ENCODE results near the gene UQCRHL. TPM values are rescaled to one million over a fixed set of nuclear protein-coding genes. Genes with fewer than 3 reads are reported as not detected.

Gene UQCRHL
- total and polyA plus RNA-seq, 3 experiments from 2014 or later, result 0.95 to 2.0 (median 1.7) TPM

- Mint-ChIP-seq H3K27me3 (no peaks in the 10 kb centered on the region), H3K36me3 (no peaks in the 10 kb centered on the region), H3K4me3 (no peak overlapping the region), H3K4me1 (peaks cover 7 to 15% (median 11%) of the 10 kb centered on the region in 3 donors), H3K27ac (no peak overlapping the region), H3K9me3 (no peaks in the 10 kb centered on the region)
- Histone ChIP-seq H3K27ac (ENCODE audit: low read depth, low read length) (no peak overlapping the region), H3K36me3 (ENCODE audit: insufficient read depth, low read length) (no peaks in the 10 kb centered on the region), H3K4me1 (ENCODE audit: insufficient read depth, low read length) (no peaks in the 10 kb centered on the region), H3K27me3 (ENCODE audit: insufficient read depth, low read length, poor library complexity, severe bottlenecking) (no peaks in the 10 kb centered on the region), H3K9me3 (ENCODE audit: low read length) (no peaks in the 10 kb centered on the region), H3K4me3 (ENCODE audit: low read length) (no peak overlapping the region)
- POLR2A ChIA-PET, result interaction anchor here (0.6 to 0.9 kb wide), 2 partner anchors 23 to 45 kb away, joined by 3 to 4 read pairs; no protein-coding TSS in a partner anchor
- no peak for DNase-seq
- CTCF ChIA-PET, result interaction anchor here (1.6 kb wide), 1 partner anchor 10 kb away, joined by 6 read pairs; no protein-coding TSS in a partner anchor
These were observed 18.4 kb upstream of the UQCRHL start for GRCh38 chr1:15825800-15826199.

- H3K4me1 Mint-ChIP-seq, result peaks cover 3 to 4% (median 3%) of the 10 kb centered on the region in 3 donors
- ChIA-PET CTCF (no interaction called here), POLR2A (interaction anchor here (0.6 to 0.7 kb wide), 2 partner anchors 59 to 94 kb away, joined by 5 to 6 read pairs; no protein-coding TSS in a partner anchor)
These were observed 13.0 kb upstream of the UQCRHL start for GRCh38 chr1:15820478-15820877.

GRCh38 chr1:15816674-15817073 lies 9.2 kb upstream of the UQCRHL start:
- no peak overlapping the region for H3K27ac ChIP-seq (ENCODE audit: low read depth, low read length)
- CTCF ChIA-PET, result interaction anchor here (1.1 to 5.5 kb wide), 4 partner anchors 8 to 142 kb away, joined by 5 to 49 read pairs (median 8); no protein-coding TSS in a partner anchor
- no peak overlapping the region for H3K4me3 Mint-ChIP-seq
- H3K4me1 ChIP-seq (ENCODE audit: insufficient read depth, low read length), result no peaks in the 10 kb centered on the region
- H3K27me3 ChIP-seq (ENCODE audit: insufficient read depth, low read length, poor library complexity, severe bottlenecking), result no peaks in the 10 kb centered on the region
- no peak overlapping the region for H3K4me3 ChIP-seq (ENCODE audit: low read length)
- no peaks in the 10 kb centered on the region for H3K36me3 ChIP-seq (ENCODE audit: insufficient read depth, low read length)
- H3K27ac Mint-ChIP-seq, result no peak overlapping the region
- H3K9me3 Mint-ChIP-seq, result no peaks in the 10 kb centered on the region
- peaks cover 0 to 4% of the 10 kb centered on the region in 2 donors for H3K27me3 Mint-ChIP-seq
- DNase-seq, result no peak
- POLR2A ChIA-PET, result interaction anchor here (0.6 to 0.7 kb wide), 2 partner anchors 89 to 425 kb away, joined by 3 read pairs; no protein-coding TSS in a partner anchor
- H3K9me3 ChIP-seq (ENCODE audit: low read length), result no peaks in the 10 kb centered on the region
- H3K36me3 Mint-ChIP-seq, result no peaks in the 10 kb centered on the region
- peaks cover 4 to 6% (median 5%) of the 10 kb centered on the region in 3 donors for H3K4me1 Mint-ChIP-seq

More at GRCh38 chr1:15820478-15820877, 13.0 kb upstream of the UQCRHL start:
- Histone ChIP-seq H3K9me3 (ENCODE audit: low read length) (no peaks in the 10 kb centered on the region), H3K27ac (ENCODE audit: low read depth, low read length) (no peak overlapping the region), H3K4me3 (ENCODE audit: low read length) (no peak overlapping the region), H3K27me3 (ENCODE audit: insufficient read depth, low read length, poor library complexity, severe bottlenecking) (no peaks in the 10 kb centered on the region), H3K36me3 (ENCODE audit: insufficient read depth, low read length) (no peaks in the 10 kb centered on the region), H3K4me1 (ENCODE audit: insufficient read depth, low read length) (no peaks in the 10 kb centered on the region)
- Mint-ChIP-seq H3K27me3 (peaks cover 0 to 4% of the 10 kb centered on the region in 2 donors), H3K9me3 (no peaks in the 10 kb centered on the region), H3K36me3 (no peaks in the 10 kb centered on the region), H3K4me3 (no peak overlapping the region), H3K27ac (no peak overlapping the region)
- DNase-seq, result no peak

GRCh38 chr1:15810073-15810472 lies 2.6 kb upstream of the UQCRHL start:
- Mint-ChIP-seq H3K27ac (no peak overlapping the region), H3K36me3 (no peaks in the 10 kb centered on the region), H3K9me3 (no peaks in the 10 kb centered on the region), H3K27me3 (no peaks in the 10 kb centered on the region), H3K4me3 (no peak overlapping the region), H3K4me1 (no peaks in the 10 kb centered on the region)
- CTCF ChIA-PET, result no interaction called here
- Histone ChIP-seq H3K4me1 (ENCODE audit: insufficient read depth, low read length) (no peaks in the 10 kb centered on the region), H3K27me3 (ENCODE audit: insufficient read depth, low read length, poor library complexity, severe bottlenecking) (no peaks in the 10 kb centered on the region), H3K9me3 (ENCODE audit: low read length) (no peaks in the 10 kb centered on the region), H3K27ac (ENCODE audit: low read depth, low read length) (no peak overlapping the region), H3K4me3 (ENCODE audit: low read length) (no peak overlapping the region), H3K36me3 (ENCODE audit: insufficient read depth, low read length) (no peaks in the 10 kb centered on the region)
- POLR2A ChIA-PET, result no interaction called here
- DNase-seq, result no peak

GRCh38 chr1:15808955-15809354 lies 1.5 kb upstream of the UQCRHL start:
- Histone ChIP-seq H3K27ac (ENCODE audit: low read depth, low read length) (no peak overlapping the region), H3K36me3 (ENCODE audit: insufficient read depth, low read length) (no peaks in the 10 kb centered on the region), H3K4me3 (ENCODE audit: low read length) (no peak overlapping the region), H3K27me3 (ENCODE audit: insufficient read depth, low read length, poor library complexity, severe bottlenecking) (no peaks in the 10 kb centered on the region), H3K9me3 (ENCODE audit: low read length) (no peaks in the 10 kb centered on the region), H3K4me1 (ENCODE audit: insufficient read depth, low read length) (no peaks in the 10 kb centered on the region)
- CTCF ChIA-PET, result no interaction called here
- Mint-ChIP-seq H3K36me3 (no peaks in the 10 kb centered on the region), H3K9me3 (no peaks in the 10 kb centered on the region), H3K27ac (no peak overlapping the region), H3K4me1 (no peaks in the 10 kb centered on the region), H3K27me3 (no peaks in the 10 kb centered on the region), H3K4me3 (no peak overlapping the region)
- POLR2A ChIA-PET, result no interaction called here
- DNase-seq, result no peak

DNA sequence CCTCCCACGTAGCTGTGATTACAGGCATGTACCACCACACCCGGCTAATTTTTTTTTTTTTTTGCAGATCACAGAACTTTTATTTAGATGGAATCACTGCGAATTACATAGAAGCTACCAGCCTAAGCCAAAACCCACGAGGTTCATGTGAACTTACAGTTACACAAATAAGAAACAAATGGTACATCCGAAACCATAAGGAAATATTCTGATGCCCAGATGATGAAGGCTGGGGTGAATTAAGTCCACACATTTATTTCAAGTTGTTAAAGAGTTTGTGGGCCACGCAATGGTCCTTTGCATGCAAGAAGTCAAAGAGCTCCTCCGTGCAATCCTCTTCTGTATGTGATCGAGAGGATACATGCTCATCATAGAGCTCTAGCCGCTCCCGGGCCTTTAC lies 328 bp downstream of the UQCRHL start:
- H3K36me3 ChIP-seq (ENCODE audit: insufficient read depth, low read length), result no peaks in the 10 kb centered on the region
- DNase-seq, result no peak
- no peaks in the 10 kb centered on the region for H3K36me3 Mint-ChIP-seq
- H3K9me3 ChIP-seq (ENCODE audit: low read length), result no peaks in the 10 kb centered on the region
- CTCF ChIA-PET, result interaction anchor here (1.3 to 1.5 kb wide), 3 partner anchors 8 to 151 kb away, joined by 3 to 5 read pairs (median 4); no protein-coding TSS in a partner anchor
- POLR2A ChIA-PET, result no interaction called here
- no peaks in the 10 kb centered on the region for H3K9me3 Mint-ChIP-seq
- peaks cover 0 to 3% (median 0%) of the 10 kb centered on the region in 3 donors for H3K4me1 Mint-ChIP-seq
- H3K4me3 ChIP-seq (ENCODE audit: low read length), result no peak overlapping the region
- no peaks in the 10 kb centered on the region for H3K27me3 ChIP-seq (ENCODE audit: insufficient read depth, low read length, poor library complexity, severe bottlenecking)
- no peaks in the 10 kb centered on the region for H3K4me1 ChIP-seq (ENCODE audit: insufficient read depth, low read length)
- H3K27ac ChIP-seq (ENCODE audit: low read depth, low read length), result no peak overlapping the region
- no peak overlapping the region for H3K27ac Mint-ChIP-seq
- H3K4me3 Mint-ChIP-seq, result no peak overlapping the region
- peaks cover 4% of the 10 kb centered on the region in 2 donors for H3K27me3 Mint-ChIP-seq

GRCh38 chr1:15804060-15804459 lies 3.4 kb downstream of the UQCRHL start:
- no peaks in the 10 kb centered on the region for H3K36me3 ChIP-seq (ENCODE audit: insufficient read depth, low read length)
- CTCF ChIA-PET, result interaction anchor here (0.8 to 1.3 kb wide), 4 partner anchors 8 to 45 kb away, joined by 3 to 4 read pairs (median 4); no protein-coding TSS in a partner anchor
- DNase-seq, result no peak
- H3K27me3 ChIP-seq (ENCODE audit: insufficient read depth, low read length, poor library complexity, severe bottlenecking), result no peaks in the 10 kb centered on the region
- H3K9me3 ChIP-seq (ENCODE audit: low read length), result no peaks in the 10 kb centered on the region
- H3K4me3 Mint-ChIP-seq, result no peak overlapping the region
- POLR2A ChIA-PET, result no interaction called here
- H3K9me3 Mint-ChIP-seq, result no peaks in the 10 kb centered on the region
- no peak overlapping the region for H3K27ac ChIP-seq (ENCODE audit: low read depth, low read length)
- H3K4me1 Mint-ChIP-seq, result peaks cover 0 to 3% (median 0%) of the 10 kb centered on the region in 3 donors
- H3K36me3 Mint-ChIP-seq, result no peaks in the 10 kb centered on the region
- H3K4me3 ChIP-seq (ENCODE audit: low read length), result no peak overlapping the region
- peaks cover 8 to 15% of the 10 kb centered on the region in 2 donors for H3K27me3 Mint-ChIP-seq
- peak overlapping the region in 2 of 8 donors; percentile 9 to 23 for H3K27ac Mint-ChIP-seq
- H3K4me1 ChIP-seq (ENCODE audit: insufficient read depth, low read length), result no peaks in the 10 kb centered on the region

GRCh38 chr1:15803380-15803779 lies 4.1 kb downstream of the UQCRHL start:
- Mint-ChIP-seq H3K9me3 (no peaks in the 10 kb centered on the region), H3K27me3 (peaks cover 8 to 15% of the 10 kb centered on the region in 2 donors), H3K4me1 (peaks cover 0 to 3% (median 0%) of the 10 kb centered on the region in 3 donors), H3K4me3 (no peak overlapping the region), H3K36me3 (no peaks in the 10 kb centered on the region), H3K27ac (no peak overlapping the region)
- Histone ChIP-seq H3K27ac (ENCODE audit: low read depth, low read length) (no peak overlapping the region), H3K4me1 (ENCODE audit: insufficient read depth, low read length) (no peaks in the 10 kb centered on the region), H3K27me3 (ENCODE audit: insufficient read depth, low read length, poor library complexity, severe bottlenecking) (no peaks in the 10 kb centered on the region), H3K36me3 (ENCODE audit: insufficient read depth, low read length) (no peaks in the 10 kb centered on the region), H3K4me3 (ENCODE audit: low read length) (no peak overlapping the region), H3K9me3 (ENCODE audit: low read length) (no peaks in the 10 kb centered on the region)
- CTCF ChIA-PET, result interaction anchor here (0.8 to 1.3 kb wide), 4 partner anchors 9 to 190 kb away, joined by 3 to 4 read pairs (median 4); no protein-coding TSS in a partner anchor
- peak in 1 of 5 donors; percentile 9 for DNase-seq
- POLR2A ChIA-PET, result no interaction called here
